DND-41 (cell line): ENCODE measurements around the gene NTN1.

ENCODE experiments used
- EZH2 ChIP-seq: IDR thresholded peaks from 3 replicates; pipeline ENCODE4 v1.6.1; 2012; ENCODE audit warnings: borderline replicate concordance, low read depth, mild to moderate bottlenecking, moderate library complexity, low read length, inconsistent platforms; ENCODE audit not compliant: severe bottlenecking
- TF ChIP-seq, protein P1 (sequence below): IDR thresholded peaks from 2 replicates; pipeline ENCODE4 v1.5.1; 2012; ENCODE audit warnings: borderline replicate concordance, low read length, moderate library complexity, mild to moderate bottlenecking; ENCODE audit not compliant: poor library complexity, severe bottlenecking; ENCODE audit errors: extremely low read depth

DNA sequence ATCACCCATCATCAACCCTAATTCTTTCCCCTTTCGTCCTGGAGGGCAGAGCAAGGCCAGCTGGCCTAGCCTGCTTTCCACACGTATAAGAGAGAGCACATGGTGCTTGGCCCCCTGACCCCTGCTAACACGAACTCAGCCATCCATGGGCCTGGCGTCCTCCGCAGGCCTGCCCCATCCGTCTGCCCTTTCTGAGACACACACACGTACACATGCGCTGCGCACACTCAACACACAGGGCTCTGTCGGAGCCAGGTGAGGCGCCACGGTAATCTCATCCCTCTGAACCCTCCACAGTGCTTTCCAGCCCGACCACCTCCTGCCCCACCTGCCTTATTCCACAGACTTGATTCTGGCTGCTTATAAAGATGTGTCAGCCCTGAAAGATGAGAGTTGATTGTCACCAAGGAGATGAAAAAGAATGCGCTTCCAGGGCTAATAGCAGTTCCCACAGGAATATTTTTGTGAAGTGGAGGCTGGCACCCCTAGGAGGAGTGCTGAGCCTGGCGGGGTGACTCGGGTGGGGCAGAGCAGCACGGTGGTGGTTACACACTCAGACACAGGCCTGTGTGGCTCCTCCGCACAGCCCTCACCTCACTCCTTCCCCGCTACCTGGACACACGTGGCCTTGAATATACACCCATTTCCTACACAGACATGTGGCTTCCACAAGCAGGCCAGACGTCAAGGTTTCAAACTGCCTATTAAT lies 228.1 kb downstream of the NTN1 start:
- TF ChIP-seq, protein P1, sequence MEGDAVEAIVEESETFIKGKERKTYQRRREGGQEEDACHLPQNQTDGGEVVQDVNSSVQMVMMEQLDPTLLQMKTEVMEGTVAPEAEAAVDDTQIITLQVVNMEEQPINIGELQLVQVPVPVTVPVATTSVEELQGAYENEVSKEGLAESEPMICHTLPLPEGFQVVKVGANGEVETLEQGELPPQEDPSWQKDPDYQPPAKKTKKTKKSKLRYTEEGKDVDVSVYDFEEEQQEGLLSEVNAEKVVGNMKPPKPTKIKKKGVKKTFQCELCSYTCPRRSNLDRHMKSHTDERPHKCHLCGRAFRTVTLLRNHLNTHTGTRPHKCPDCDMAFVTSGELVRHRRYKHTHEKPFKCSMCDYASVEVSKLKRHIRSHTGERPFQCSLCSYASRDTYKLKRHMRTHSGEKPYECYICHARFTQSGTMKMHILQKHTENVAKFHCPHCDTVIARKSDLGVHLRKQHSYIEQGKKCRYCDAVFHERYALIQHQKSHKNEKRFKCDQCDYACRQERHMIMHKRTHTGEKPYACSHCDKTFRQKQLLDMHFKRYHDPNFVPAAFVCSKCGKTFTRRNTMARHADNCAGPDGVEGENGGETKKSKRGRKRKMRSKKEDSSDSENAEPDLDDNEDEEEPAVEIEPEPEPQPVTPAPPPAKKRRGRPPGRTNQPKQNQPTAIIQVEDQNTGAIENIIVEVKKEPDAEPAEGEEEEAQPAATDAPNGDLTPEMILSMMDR: no peak
- no peak for TF ChIP-seq EZH2
